Activated T-cell treated with anti-CD3 and anti-CD28 coated beads, Interleukin-2, amount 50 U/mL, for 24 hours (primary cell): Measurements from ENCODE around the gene DPH7.
A peak's percentile ranks its signal among the peaks of the same experiment; 100 is the strongest.
"Not testable (repeated sequence)": the region's sequence is repeated elsewhere in the genome, so short reads cannot be mapped to it uniquely, and the experiment has no call there.

Experiments used
- DNase-seq: peaks from one replicate; pipeline ENCODE4 v3.0.0-alpha.2; 2020
- H3K27ac Mint-ChIP-seq: 2 replicates; pipeline ENCODE4 v1.8.0; 2020; ENCODE audit warnings: mild to moderate bottlenecking, mixed read lengths
- H3K27me3 Mint-ChIP-seq: 2 replicates; pipeline ENCODE4 v1.8.0; 2020; ENCODE audit warnings: mixed read lengths
- H3K36me3 Mint-ChIP-seq: 2 replicates; pipeline ENCODE4 v1.8.0; 2020; ENCODE audit warnings: low read depth, mixed read lengths
- H3K4me1 Mint-ChIP-seq: 2 replicates; pipeline ENCODE4 v1.8.0; 2020; ENCODE audit warnings: low read depth, mixed read lengths
- H3K4me3 Mint-ChIP-seq: 2 replicates; pipeline ENCODE4 v1.8.0; 2020; ENCODE audit warnings: mild to moderate bottlenecking, moderate library complexity, mixed read lengths
- H3K9me3 Mint-ChIP-seq: 2 replicates; pipeline ENCODE4 v1.8.0; 2020; ENCODE audit warnings: mixed read lengths

Gene DPH7

GRCh38 chr9:137580209-137580953, 1.7 kb upstream of the DPH7 start:
- H3K9me3 Mint-ChIP-seq: no peaks in the 10 kb centered on the region
- DNase-seq: no peak
- peaks cover 80% of the 10 kb centered on the region for H3K36me3 Mint-ChIP-seq
- H3K27me3 Mint-ChIP-seq: no peaks in the 10 kb centered on the region
- H3K4me3 Mint-ChIP-seq: no peak overlapping the region
- peaks cover 32% of the 10 kb centered on the region for H3K4me1 Mint-ChIP-seq
- H3K27ac Mint-ChIP-seq: peak overlapping the region; percentile 52

- H3K27ac Mint-ChIP-seq: peak overlapping the region; percentile 87
- peak; percentile 46 for DNase-seq
- H3K27me3 Mint-ChIP-seq: no peaks in the 10 kb centered on the region
- peaks cover 80% of the 10 kb centered on the region for H3K36me3 Mint-ChIP-seq
- peak overlapping the region; percentile 88 for H3K4me3 Mint-ChIP-seq
- peaks cover 38% of the 10 kb centered on the region for H3K4me1 Mint-ChIP-seq
- H3K9me3 Mint-ChIP-seq: no peaks in the 10 kb centered on the region
These were observed 507 bp upstream of the DPH7 start for GRCh38 chr9:137579259-137579604.

GRCh38 chr9:137575716-137576411, 2.9 kb downstream of the DPH7 start:
- Mint-ChIP-seq H3K27ac (peak overlapping the region; percentile 72), H3K4me3 (peak overlapping the region; percentile 88)

GRCh38 chr9:137575364-137575715, 3.4 kb downstream of the DPH7 start:
- DNase-seq: no peak

More at GRCh38 chr9:137575716-137576411, 2.9 kb downstream of the DPH7 start:
- peaks cover 70% of the 10 kb centered on the region for H3K36me3 Mint-ChIP-seq
- H3K4me1 Mint-ChIP-seq: peaks cover 40% of the 10 kb centered on the region
- no peaks in the 10 kb centered on the region for H3K9me3 Mint-ChIP-seq
- no peaks in the 10 kb centered on the region for H3K27me3 Mint-ChIP-seq
- no peak for DNase-seq

GRCh38 chr9:137574192-137574591, 4.5 kb downstream of the DPH7 start:
- no peak for DNase-seq
- Mint-ChIP-seq H3K36me3 (peaks cover 68% of the 10 kb centered on the region), H3K9me3 (no peaks in the 10 kb centered on the region), H3K27me3 (no peaks in the 10 kb centered on the region), H3K4me3 (no peak overlapping the region), H3K4me1 (peaks cover 45% of the 10 kb centered on the region), H3K27ac (no peak overlapping the region)

More at GRCh38 chr9:137575364-137575715, 3.4 kb downstream of the DPH7 start:
- Mint-ChIP-seq H3K4me3 (no peak overlapping the region), H3K4me1 (peaks cover 46% of the 10 kb centered on the region), H3K27me3 (no peaks in the 10 kb centered on the region), H3K27ac (peak overlapping the region; percentile 72), H3K9me3 (no peaks in the 10 kb centered on the region), H3K36me3 (peaks cover 70% of the 10 kb centered on the region)

GRCh38 chr9:137570566-137570965, 8.2 kb downstream of the DPH7 start:
- Mint-ChIP-seq H3K27me3 (no peaks in the 10 kb centered on the region), H3K4me1 (peaks cover 22% of the 10 kb centered on the region), H3K4me3 (no peak overlapping the region), H3K27ac (no peak overlapping the region), H3K36me3 (peaks cover 50% of the 10 kb centered on the region), H3K9me3 (no peaks in the 10 kb centered on the region)
- DNase-seq: no peak

GRCh38 chr9:137569609-137570203, 9.0 kb downstream of the DPH7 start:
- Mint-ChIP-seq H3K9me3 (no peaks in the 10 kb centered on the region), H3K36me3 (peaks cover 45% of the 10 kb centered on the region), H3K27ac (no peak overlapping the region), H3K27me3 (no peaks in the 10 kb centered on the region), H3K4me1 (peaks cover 14% of the 10 kb centered on the region), H3K4me3 (no peak overlapping the region)
- DNase-seq: no peak

- DNase-seq, H3K4me3 Mint-ChIP-seq, H3K27me3 Mint-ChIP-seq, H3K9me3 Mint-ChIP-seq: not testable (repeated sequence)
- H3K27ac Mint-ChIP-seq: peak overlapping the region; percentile 79
- peaks cover 15% of the 10 kb centered on the region for H3K4me1 Mint-ChIP-seq
- H3K36me3 Mint-ChIP-seq: peaks cover 46% of the 10 kb centered on the region
These were observed 10.3 kb downstream of the DPH7 start for GRCh38 chr9:137568445-137568844.

- Mint-ChIP-seq H3K9me3 (no peaks in the 10 kb centered on the region), H3K27ac (no peak overlapping the region), H3K36me3 (peaks cover 52% of the 10 kb centered on the region), H3K4me1 (peaks cover 5% of the 10 kb centered on the region), H3K27me3 (no peaks in the 10 kb centered on the region), H3K4me3 (no peak overlapping the region)
- no peak for DNase-seq
These were observed 13.8 kb downstream of the DPH7 start for GRCh38 chr9:137564817-137565411.

GRCh38 chr9:137564134-137564533, 14.6 kb downstream of the DPH7 start:
- no peaks in the 10 kb centered on the region for H3K27me3 Mint-ChIP-seq
- no peak for DNase-seq
- peak overlapping the region; percentile 41 for H3K27ac Mint-ChIP-seq
- H3K9me3 Mint-ChIP-seq: no peaks in the 10 kb centered on the region
- peaks cover 60% of the 10 kb centered on the region for H3K36me3 Mint-ChIP-seq
- no peak overlapping the region for H3K4me3 Mint-ChIP-seq
- peaks cover 5% of the 10 kb centered on the region for H3K4me1 Mint-ChIP-seq

- no peak overlapping the region for H3K27ac Mint-ChIP-seq
- H3K36me3 Mint-ChIP-seq: peaks cover 89% of the 10 kb centered on the region
- H3K27me3 Mint-ChIP-seq: no peaks in the 10 kb centered on the region
- no peaks in the 10 kb centered on the region for H3K9me3 Mint-ChIP-seq
- H3K4me1 Mint-ChIP-seq: peaks cover 4% of the 10 kb centered on the region
- H3K4me3 Mint-ChIP-seq: no peak overlapping the region
- no peak for DNase-seq
These were observed 20.6 kb downstream of the DPH7 start for GRCh38 chr9:137558127-137558526.

GRCh38 chr9:137556069-137556838, 22.5 kb downstream of the DPH7 start:
- Mint-ChIP-seq H3K9me3 (no peaks in the 10 kb centered on the region), H3K27me3 (no peaks in the 10 kb centered on the region), H3K4me1 (peaks cover 13% of the 10 kb centered on the region), H3K36me3 (peaks cover 84% of the 10 kb centered on the region), H3K4me3 (no peak overlapping the region), H3K27ac (no peak overlapping the region)
- no peak for DNase-seq

GRCh38 chr9:137555179-137555578, 23.5 kb downstream of the DPH7 start:
- Mint-ChIP-seq H3K4me3 (no peak overlapping the region), H3K27ac (peak overlapping the region; percentile 72), H3K36me3 (peaks cover 75% of the 10 kb centered on the region), H3K9me3 (no peaks in the 10 kb centered on the region), H3K4me1 (peaks cover 15% of the 10 kb centered on the region), H3K27me3 (no peaks in the 10 kb centered on the region)
- no peak for DNase-seq

- Mint-ChIP-seq H3K4me3 (no peak overlapping the region), H3K27ac (peak overlapping the region; percentile 28), H3K4me1 (peaks cover 21% of the 10 kb centered on the region), H3K27me3 (no peaks in the 10 kb centered on the region), H3K9me3 (no peaks in the 10 kb centered on the region), H3K36me3 (peaks cover 66% of the 10 kb centered on the region)
- DNase-seq: no peak
These were observed 24.4 kb downstream of the DPH7 start for GRCh38 chr9:137554349-137554748.
